HG03159 (cell line): ENCODE measurements around the gene KRT36.

Experiments
- ATAC-seq: cut with Tn5 transposase; IDR thresholded peaks from one replicate; pipeline ENCODE4 v1.9.1; 2021; ENCODE audit warnings: mild to moderate bottlenecking, moderate library complexity; ENCODE audit not compliant: unreplicated experiment

Gene KRT36

DNA sequence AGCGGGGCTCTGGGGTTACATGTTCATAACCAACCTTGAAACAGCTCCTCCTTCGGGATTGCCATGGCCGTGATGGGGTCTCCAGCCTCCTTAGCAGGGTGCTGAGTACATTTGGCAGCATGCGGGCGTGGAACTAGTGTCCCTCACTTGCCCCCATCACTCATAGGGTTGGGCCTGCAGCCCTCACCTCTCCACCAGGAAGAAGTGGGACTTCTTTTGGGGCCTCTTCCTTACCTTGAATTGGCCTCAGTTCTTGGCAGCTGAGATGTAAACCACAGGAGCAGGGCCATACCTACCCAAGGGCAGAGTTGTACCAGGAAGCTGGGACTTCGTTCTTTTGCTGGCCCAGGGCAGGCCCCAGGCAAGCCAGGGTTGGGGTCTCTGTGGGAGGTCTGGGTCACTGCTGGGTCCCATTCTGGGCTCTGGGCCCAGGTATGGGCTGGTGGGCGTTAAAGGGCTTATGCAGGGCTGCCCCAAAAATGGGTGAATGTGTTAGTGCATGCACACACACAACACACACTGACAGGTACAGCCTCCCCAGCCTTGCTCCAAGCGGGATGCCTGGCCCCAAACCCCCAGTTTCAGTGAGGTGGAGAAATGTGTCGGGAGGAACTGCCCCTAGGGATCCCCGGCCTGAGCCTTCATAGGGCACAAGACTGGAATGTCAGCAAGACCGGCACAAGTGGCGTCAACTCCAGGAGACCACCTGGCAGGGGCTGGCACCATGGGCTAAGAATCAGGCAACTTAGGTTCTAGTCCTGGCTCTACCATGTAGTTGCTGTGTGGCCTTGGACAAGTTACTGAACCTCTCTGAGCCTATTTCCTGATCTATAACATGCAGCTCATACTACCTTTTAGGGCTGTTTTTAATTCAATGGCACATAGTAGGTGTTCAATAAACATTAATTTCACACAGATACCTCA is 32.9 kb upstream of the KRT36 start:
- no peak for ATAC-seq

DNA sequence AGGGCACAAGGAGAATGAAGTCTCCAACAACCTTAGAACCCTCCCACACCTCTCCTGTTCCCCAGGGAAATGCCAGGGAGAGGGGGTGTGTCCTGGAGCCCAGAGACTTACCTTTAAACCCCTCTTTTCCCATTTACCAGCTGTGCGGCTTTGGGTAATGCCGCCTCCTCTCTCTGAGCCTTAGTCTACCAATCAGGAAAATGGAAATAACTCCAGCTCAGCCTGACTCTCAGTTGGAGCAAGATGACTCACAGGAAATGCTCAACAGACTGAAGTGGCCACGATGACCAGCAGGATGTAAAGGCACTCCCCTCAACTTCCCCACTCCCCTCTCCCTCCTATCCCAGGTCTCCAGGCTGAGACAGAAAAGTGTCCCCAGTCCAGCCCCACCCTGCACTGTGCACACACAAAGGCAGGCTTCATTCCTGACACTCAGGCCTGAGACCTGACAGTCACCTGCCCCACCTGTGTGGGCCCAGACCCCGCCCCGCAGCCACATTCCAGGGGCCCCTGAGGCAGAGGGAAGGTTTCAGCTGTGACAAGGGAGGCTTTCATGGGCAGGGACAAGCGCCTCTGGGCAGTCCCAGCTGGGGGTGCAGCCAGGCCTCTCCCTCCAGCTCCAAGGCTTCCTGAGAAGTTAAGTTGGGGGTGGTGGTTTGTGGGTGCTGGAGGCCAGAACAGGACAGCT is 32.0 kb upstream of the KRT36 start:
- ATAC-seq: no peak

DNA sequence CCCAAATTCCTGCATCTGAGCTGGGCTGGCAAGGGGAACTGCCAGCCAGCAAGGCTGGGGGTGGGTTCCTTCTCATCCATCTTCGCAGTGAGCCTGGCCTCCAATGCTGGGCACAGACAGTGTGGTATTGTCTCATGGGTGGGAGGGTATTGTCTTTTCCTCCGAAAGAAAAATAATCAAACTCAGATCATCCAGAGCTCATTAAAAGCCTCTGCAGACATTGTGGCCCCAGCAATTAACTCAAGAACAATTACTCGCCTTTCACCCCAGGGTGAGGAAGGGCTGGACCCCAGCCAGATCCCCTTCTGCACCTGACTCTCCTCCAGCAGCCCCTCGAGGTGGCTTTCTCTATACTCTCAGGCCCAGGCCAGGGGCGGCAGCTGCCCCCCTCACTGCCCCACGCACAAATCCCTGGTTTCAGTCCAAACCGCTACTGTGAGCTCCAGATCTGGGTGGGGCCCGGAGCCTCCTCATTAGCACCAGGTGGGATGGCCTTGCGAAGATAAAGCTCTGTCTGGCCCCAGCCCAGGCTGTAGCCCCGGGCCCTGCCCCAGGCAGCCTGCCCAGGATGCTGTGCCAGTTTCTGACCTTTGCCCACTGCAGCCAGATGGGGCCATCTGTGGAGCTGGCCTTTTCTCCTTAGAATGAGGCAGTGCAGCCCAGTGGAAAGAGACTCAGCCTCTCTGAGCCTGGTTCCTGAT is 31.3 kb upstream of the KRT36 start:
- ATAC-seq: no peak

DNA sequence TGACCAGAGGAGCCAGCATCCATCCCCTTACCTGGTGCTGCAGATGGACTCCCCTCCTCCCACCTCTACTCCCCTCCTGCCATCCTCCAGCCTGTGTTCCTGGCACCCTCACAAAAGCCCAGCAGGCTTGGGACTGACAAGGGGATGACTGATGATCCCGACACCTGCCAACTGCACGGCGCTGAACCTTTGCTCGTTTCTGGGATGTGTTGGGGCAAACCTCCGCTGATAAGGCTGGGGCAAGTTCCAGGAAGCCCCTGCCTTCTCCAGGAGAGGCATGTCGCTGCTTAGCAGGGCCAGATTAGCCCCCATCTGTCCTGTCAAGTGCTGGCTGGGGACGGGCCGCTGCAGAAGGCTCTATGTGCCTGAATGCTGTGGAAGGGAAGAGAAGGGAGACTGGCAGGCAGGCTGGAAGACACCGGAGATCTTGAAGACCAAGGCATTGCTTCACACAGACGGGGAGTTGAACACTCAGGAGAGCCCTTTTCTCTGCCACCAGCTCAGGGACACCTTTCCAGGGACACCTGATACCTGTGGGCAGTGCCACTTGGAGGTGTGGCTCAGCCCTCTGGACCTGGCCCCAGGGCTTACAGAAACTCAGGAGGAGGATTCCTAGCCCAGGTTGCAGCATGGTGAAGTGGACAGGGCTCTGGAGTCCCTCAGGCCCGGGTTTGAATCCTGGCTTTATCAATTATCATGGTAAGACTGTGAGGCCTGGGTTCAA is 30.0 kb upstream of the KRT36 start:
- no peak for ATAC-seq

DNA sequence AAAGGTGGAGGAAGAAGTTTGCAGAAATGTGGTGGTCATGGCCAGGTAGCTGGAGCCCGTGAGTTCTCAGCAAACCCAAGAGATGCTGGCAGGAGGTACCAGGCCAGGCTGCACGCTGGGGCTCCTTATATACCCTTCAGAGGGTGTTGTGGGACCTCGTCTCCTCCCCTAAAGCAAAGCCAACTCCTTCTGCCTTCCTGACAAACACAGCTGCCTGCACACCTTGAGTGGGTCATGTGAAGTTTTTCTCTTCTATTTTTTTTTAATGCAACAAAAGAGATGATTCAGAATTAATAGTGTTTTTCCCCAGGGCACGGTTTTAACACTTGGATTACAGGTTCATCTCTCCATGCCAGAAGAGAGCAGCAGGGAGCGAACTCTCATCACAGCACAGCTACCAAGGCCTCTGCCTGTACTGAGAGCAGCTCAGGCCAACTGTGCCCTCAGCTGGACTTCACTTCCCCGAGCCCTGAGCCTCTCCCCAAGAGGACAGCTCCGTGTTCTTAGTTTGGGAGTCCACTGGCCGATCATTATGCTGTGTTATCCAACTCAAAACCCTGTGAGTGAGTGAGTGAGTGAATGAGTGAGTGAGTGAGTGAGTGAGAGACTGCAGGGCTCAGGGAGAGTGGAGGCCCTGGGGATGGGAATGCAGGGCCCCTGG is 29.2 kb upstream of the KRT36 start, which contains the start of gene KRT15:
KRT15 (minus strand) TSS at position 102 of the 661 bp plus-strand sequence; CDS start at position 39, 63 bp downstream.
- ATAC-seq: no peak

DNA sequence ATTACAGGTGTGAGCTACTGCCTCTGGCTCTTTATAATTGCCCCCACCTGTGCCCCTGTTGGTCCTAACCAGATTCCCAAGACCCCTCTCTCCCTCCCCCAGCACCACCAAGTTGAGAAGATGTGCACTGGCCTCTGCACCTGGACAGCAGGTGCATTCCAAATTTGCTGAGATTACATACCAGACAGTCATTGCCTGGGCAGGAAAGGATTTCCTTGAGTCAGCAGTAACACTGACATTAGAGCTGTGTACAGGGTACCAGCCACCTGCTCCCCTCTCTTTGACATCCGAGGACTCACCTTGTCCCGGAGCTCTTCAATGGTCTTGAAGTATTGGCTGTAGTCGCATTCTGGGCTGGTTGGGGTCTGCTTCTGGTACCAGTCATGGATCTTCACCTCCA is 28.3 kb upstream of the KRT36 start:
- ATAC-seq: no peak

DNA sequence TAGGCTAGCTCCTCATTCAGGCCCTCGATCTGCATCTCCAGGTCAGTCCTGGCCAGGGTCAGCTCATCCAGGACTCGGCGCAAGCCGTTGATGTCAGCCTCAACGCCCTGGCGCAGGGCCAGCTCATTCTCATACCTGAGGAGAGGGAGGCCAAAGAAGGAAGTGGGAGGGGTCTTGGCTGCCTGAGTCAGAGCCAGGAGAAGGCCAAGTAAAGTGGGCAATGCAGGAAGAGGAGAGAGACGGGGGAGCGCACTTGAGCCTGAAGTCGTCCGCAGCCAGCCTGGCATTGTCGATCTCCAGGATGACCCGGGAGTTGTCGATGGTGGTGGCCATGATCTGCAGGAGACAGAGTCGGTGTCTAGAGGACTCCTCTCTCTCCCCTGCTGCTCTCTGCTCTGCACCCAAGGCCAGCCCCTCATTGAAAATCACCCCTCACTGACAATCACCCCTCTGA is 27.1 kb upstream of the KRT36 start:
- no peak for ATAC-seq

DNA sequence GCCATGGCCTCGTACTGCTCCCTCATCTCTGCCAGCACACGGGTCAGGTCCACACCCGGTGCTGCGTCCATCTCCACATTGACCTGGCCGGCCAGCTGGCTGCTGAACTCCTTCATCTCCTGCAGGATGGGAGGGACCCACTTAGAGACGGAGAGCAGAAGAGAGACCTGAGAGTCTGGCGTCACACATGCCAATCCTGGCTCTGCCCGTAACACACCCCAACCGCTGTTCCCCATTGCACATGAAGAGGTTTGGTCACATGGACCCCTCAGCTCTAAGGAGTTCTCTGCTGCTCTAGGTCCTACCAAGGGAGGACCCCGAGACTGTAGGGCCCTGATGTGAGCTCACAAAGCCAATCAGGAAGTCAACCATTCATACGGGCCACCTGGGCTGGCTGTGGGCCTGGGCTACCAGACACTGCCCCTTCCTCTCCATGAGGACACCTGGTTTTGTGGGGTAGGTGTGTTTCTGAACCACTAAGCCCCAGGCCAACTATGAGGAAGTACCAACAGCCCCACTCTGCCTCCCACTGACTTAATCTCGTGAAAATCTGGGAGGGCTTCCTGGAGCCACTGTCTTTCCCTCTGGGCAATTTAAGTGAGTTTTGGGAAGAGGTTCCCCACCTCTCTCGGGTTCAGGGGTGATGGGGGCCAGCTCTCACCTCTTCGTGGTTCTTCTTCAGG is 26.6 kb upstream of the KRT36 start:
- no peak for ATAC-seq

DNA sequence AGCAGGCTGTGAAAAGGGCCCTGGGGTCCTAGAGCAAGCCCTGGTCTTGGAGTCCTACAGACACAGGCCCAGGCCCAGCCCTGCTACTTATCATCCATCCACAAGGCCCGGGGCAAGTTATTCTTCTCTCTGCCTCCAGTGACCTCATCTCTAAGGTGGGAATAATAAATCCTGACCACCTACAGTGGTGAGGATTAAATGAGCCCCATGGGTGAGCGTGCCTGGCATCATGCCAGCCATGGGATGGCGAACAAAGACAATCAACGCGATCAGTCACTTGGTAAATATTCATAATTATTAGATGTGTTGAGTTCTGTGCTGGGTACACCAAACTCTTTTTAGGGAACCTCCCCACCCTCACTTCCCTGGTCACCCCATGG is 23.4 kb upstream of the KRT36 start:
- ATAC-seq: no peak

DNA sequence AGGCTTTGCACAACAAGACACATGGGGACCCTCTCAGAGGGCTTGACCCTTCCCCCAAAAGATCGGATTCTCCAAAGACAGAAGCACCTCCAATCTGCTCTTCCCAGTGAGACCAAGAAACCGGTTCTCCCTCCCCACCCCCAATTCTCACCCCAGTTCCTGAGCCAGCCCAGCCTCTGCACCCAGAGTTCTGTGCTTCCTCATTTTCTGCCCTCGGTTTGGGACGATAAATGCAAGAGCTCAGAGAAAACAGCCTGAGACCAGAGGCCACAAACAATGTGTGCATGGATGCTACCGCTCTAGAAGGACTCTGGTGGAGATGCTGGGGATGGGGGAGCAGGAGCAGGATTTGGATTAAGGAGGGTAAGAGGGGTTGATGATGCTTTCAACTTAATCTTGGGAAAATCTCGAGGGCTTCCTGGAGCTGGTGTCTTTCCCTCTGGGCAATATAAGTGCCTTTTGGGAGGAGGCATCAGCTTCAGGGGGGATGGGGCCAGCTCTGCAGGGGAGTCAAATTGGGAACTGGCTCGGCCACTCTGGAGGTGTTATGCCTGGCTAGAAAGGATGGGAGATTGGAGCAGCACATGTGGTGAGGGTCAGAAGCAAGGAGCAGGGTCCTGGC is 22.9 kb upstream of the KRT36 start:
- no peak for ATAC-seq

DNA sequence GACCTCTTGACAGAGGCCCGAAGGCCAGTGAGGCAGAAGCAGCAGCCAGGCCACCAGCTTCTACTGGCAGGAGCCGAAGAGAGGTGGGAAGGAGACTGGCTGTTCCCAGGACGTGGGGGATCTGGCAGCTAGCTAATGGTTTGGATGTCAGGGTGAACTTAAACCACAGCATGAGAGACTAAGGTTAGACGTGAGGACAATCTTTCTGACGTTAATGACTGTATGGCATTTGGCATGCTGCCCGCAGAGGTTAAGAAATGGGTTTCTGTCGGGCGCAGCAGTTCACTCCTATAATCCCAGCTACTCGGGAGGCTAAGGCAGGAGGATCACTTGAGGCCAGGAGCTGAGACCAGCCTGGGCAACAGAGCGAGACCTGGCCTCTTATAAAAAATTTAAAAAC is 22.0 kb upstream of the KRT36 start:
- no peak for ATAC-seq

DNA sequence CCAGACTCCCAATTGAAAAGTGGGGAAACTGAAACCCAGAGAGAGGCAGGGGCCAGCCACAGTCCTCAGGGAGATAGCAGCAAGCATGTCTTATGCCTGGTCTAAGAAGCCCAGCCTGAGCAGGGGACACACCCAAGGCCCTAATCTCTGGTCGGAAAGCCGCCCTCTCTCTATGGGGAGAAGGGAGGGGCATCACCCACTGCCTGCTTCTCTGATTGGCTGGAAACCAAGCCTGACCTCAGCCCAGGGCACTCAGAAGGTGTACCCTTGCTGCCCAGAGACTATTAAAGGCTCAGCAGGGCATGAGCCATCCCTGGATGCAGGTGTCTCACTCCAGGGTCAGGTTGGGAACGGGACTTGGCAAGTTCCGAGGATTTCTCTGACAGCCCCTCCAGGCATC is 21.4 kb upstream of the KRT36 start:
- no peak for ATAC-seq

DNA sequence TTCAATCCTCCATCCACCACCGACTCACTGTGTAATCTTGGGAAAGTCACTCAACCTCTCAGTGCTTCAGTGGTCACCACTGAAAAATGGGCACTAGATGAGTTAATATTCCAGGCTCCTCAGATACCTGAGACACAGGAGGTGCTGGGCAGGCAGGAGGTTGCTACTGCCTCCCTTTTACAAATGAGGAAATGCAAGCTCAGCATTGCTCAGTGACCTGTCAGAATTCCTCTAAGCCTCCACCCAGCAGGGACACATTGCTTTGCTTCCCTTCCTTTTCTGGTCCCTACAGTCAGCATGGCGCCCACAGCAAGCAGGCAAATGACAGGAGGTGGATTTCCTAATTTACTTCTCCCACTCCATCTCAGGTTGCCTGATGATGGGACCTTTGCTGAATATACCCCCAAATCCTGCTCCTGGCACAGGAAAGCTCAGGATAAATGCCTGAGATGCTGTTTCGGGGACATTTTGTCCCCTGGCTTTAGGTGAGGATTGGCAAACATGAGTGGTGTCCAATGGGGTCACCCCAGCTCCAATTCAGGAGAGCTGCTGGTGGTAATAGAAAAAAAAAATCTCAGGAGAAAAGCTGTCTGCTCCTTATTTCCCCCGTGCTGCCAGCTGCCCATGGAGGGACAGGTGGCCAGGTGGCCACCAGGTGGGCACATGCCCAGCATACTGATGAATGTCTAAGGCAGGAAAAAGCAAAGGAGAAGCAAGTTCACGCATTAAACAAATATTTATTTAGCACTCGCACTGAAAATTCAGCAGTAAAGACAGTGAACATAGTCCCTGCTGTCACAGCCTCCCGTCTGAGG is 20.7 kb upstream of the KRT36 start:
- ATAC-seq: no peak

DNA sequence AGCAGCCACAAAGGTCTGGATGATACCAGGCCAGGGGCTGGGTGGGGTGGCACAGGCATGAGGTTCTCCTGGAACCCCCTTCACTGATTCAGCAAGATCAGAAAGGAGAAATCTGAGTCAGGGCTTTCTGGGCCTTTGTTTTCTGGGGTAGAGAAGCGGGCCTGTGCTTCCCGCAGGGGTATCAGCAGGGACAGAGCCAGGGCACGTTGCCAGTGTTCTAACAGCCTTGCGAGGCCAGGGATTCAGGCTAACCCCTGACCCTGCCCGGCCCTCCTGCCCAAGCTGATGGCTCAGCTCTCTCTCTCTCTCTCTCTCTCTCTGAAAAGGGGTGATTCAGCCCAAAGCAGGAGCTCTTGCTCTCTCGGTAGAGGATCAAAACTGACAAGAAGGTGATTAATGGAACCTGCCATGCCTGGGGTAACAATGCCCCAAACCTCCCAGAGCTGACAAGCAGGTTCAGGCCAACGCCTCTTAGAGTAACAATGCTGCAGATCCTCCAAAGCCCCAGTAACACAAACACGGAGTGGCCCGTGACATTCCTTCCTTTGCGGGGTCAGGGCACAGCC is 17.7 kb upstream of the KRT36 start:
- ATAC-seq: no peak

DNA sequence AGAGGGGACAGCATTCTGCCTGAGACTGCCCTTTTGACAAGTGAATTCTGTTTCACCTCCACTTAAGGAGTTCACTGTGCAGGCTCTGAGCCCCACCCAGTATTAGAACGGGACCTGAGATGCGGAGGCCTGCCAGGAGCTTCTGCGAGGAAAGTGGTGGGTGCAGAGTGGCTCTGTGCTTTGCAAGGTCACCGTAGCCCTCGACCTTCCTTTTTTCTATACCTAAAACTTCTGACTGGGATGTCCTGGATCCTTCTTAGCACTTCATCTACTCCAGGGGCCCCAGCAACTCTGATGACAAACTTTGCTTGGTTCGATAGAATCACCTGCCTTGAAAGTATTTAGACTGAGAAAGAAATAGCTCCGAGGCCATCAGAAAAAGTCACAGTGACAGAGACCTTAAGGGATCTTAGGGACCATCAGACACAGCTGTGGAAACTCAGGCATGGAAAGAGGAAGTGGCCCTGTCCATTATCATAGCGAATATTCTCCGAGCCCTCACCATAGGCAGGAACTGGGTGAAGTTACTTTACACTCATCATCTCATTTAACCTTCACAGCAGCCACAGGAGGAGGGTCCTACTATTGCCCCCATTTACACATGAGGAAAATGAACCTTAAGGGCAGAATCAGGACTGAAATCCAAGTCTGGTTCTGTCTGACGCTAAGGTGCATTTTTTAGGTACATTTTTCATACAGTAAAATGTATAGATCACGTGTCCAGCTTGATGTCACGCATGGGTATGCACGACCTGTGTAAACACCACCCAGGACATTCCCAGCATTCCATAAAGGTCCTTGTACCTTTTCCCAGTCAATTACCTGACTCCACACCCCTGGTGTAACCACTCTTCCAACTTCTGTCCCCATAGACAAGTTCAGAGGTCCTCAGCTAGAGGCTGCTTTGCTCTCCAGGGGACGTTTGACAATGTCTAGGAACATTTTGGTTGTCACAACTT is 16.4 kb upstream of the KRT36 start:
- ATAC-seq: no peak

DNA sequence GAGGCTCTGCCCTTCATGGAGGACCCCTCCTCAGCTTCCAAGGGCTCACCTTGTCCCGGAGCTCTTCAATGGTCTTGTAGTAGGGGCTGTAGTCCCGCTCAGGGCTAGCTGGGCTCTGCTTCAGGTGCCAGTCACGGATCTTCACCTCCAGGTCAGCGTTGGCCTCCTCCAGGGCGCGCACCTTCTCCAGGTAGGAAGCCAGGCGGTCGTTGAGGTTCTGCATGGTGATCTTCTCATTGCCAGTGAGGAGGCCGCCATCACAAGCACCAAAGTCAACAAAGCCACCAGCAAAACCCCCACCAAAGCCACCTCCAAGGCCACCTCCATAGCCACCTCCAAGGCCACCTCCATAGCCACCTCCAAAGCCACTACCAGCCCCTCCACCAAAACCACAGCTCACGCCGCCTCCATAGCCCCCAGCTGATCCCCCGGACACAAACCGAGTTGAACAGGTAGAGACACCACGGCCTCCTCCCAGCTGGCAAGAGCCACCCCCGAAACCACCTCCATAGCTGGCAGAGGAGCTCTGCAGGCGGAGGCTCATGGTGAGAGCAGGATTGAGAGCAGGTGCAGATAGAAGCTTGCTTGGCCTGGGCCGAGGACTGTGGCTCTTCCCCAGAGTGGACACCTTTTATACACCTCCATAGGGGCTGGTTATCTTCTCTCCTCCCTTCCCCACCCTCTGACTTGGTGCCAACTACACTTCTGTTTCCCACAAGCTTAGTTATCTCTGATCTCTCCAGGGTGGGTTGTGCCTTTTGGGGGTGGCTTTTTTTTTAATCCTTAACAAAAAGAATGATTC is 15.5 kb upstream of the KRT36 start, which contains the start of gene KRT13:
KRT13 (minus strand) TSS at position 606 of the 802 bp plus-strand sequence; CDS start at position 544, 62 bp downstream.
- no peak for ATAC-seq
